GM12892 (cell line): Measurements from ENCODE around the gene KLF2.

Experiments
- DNase-seq: peaks from one replicate; pipeline ENCODE4 v3.0.0; 2011; ENCODE audit not compliant: insufficient read length
- FAIRE-seq: peaks from 2 replicates; lab custom pipeline; 2011; peaks lifted over from hg19 to GRCh38; lab: Jason Lieb, UNC
- POLR2A ChIP-seq: IDR thresholded peaks from 2 replicates; pipeline ENCODE4 v1.6.1; 2011; ENCODE audit warnings: low read depth, low read length, control low read depth
- POLR2AphosphoS5 ChIP-seq: IDR thresholded peaks from 2 replicates; pipeline ENCODE4 v1.6.1; 2011; ENCODE audit warnings: low read depth, low read length, control low read depth
- TAF1 ChIP-seq: IDR thresholded peaks from 2 replicates; pipeline ENCODE4 v1.6.1; 2011; ENCODE audit warnings: low read depth, mild to moderate bottlenecking, control low read depth, low read length, borderline replicate concordance

KLF2 gene

GRCh38 chr19:16375936-16376185, 51.2 kb downstream of the KLF2 start:
- DNase-seq (no peak), FAIRE-seq (no peak)
- no peak for TF ChIP-seq POLR2AphosphoS5
- TF ChIP-seq TAF1: no peak
- no peak for TF ChIP-seq POLR2A

- FAIRE-seq (no peak), DNase-seq (no peak)
- TF ChIP-seq POLR2A (no peak), TAF1 (no peak), POLR2AphosphoS5 (no peak)
These were observed 51.6 kb downstream of the KLF2 start for GRCh38 chr19:16376241-16376640.

- DNase-seq: no peak
- FAIRE-seq: no peak
- no peak for TF ChIP-seq POLR2A
- TF ChIP-seq TAF1: no peak
- no peak for TF ChIP-seq POLR2AphosphoS5
These were observed 52.0 kb downstream of the KLF2 start for GRCh38 chr19:16376649-16377048.

GRCh38 chr19:16377521-16377920, 52.9 kb downstream of the KLF2 start:
- DNase-seq (no peak), FAIRE-seq (no peak)
- TF ChIP-seq TAF1: no peak
